ENCODE results near the gene S1PR3.

Gene S1PR3

GRCh38 chr9:89025553-89025952 is 34.3 kb downstream of the S1PR3 start:
- no peak for ATAC-seq
- Mint-ChIP-seq H3K27ac (no peak overlapping the region), H3K36me3 (no peaks in the 10 kb centered on the region), H3K9me3 (peaks cover 6% of the 10 kb centered on the region), H3K4me1 (no peaks in the 10 kb centered on the region), H3K4me3 (no peak overlapping the region)
- DNase-seq (ENCODE audit: low spot score in 2 of 2), result no peak

- Mint-ChIP-seq H3K27ac (no peak overlapping the region), H3K9me3 (peaks cover 6% of the 10 kb centered on the region), H3K4me1 (no peaks in the 10 kb centered on the region), H3K4me3 (no peak overlapping the region), H3K36me3 (no peaks in the 10 kb centered on the region)
- ATAC-seq, result no peak
- DNase-seq (ENCODE audit: low spot score in 2 of 2), result no peak
These were observed 35.6 kb downstream of the S1PR3 start for GRCh38 chr9:89026876-89027275.

GRCh38 chr9:89029788-89030187 is 38.5 kb downstream of the S1PR3 start:
- Mint-ChIP-seq H3K4me1 (no peaks in the 10 kb centered on the region), H3K9me3 (peaks cover 6% of the 10 kb centered on the region), H3K27ac (no peak overlapping the region), H3K36me3 (no peaks in the 10 kb centered on the region), H3K4me3 (no peak overlapping the region)
- ATAC-seq (no peak), DNase-seq (ENCODE audit: low spot score in 2 of 2) (no peak)

- H3K27ac Mint-ChIP-seq, result no peak overlapping the region
- H3K4me3 Mint-ChIP-seq, result no peak overlapping the region
- no peaks in the 10 kb centered on the region for H3K36me3 Mint-ChIP-seq
- no peaks in the 10 kb centered on the region for H3K4me1 Mint-ChIP-seq
- DNase-seq (ENCODE audit: low spot score in 2 of 2), result no peak
- H3K9me3 Mint-ChIP-seq, result peaks cover 6% of the 10 kb centered on the region
- no peak for ATAC-seq
These were observed 40.9 kb downstream of the S1PR3 start for GRCh38 chr9:89032173-89032572.

GRCh38 chr9:89032661-89033060 is 41.4 kb downstream of the S1PR3 start:
- Mint-ChIP-seq H3K4me3 (no peak overlapping the region), H3K27ac (no peak overlapping the region), H3K36me3 (no peaks in the 10 kb centered on the region), H3K4me1 (no peaks in the 10 kb centered on the region), H3K9me3 (peaks cover 6% of the 10 kb centered on the region)
- ATAC-seq (no peak), DNase-seq (ENCODE audit: low spot score in 2 of 2) (no peak)

GRCh38 chr9:89036383-89036782 is 45.1 kb downstream of the S1PR3 start:
- Mint-ChIP-seq H3K36me3 (no peaks in the 10 kb centered on the region), H3K4me3 (no peak overlapping the region), H3K27ac (no peak overlapping the region), H3K9me3 (no peaks in the 10 kb centered on the region), H3K4me1 (no peaks in the 10 kb centered on the region)
- ATAC-seq, result no peak
- DNase-seq (ENCODE audit: low spot score in 2 of 2), result no peak

GRCh38 chr9:89036891-89037290 is 45.6 kb downstream of the S1PR3 start:
- Mint-ChIP-seq H3K4me3 (no peak overlapping the region), H3K27ac (no peak overlapping the region), H3K4me1 (no peaks in the 10 kb centered on the region), H3K36me3 (no peaks in the 10 kb centered on the region), H3K9me3 (no peaks in the 10 kb centered on the region)
- ATAC-seq (no peak), DNase-seq (ENCODE audit: low spot score in 2 of 2) (no peak)

- Mint-ChIP-seq H3K36me3 (no peaks in the 10 kb centered on the region), H3K27ac (no peak overlapping the region), H3K9me3 (no peaks in the 10 kb centered on the region), H3K4me3 (no peak overlapping the region), H3K4me1 (no peaks in the 10 kb centered on the region)
- ATAC-seq (no peak), DNase-seq (ENCODE audit: low spot score in 2 of 2) (no peak)
These were observed 46.1 kb downstream of the S1PR3 start for GRCh38 chr9:89037346-89037745.

GRCh38 chr9:89037891-89038290 is 46.6 kb downstream of the S1PR3 start:
- H3K27ac Mint-ChIP-seq, result no peak overlapping the region
- no peak for DNase-seq (ENCODE audit: low spot score in 2 of 2)

GRCh38 chr9:89038382-89039103 is 47.3 kb downstream of the S1PR3 start:
- Mint-ChIP-seq H3K4me3 (no peak overlapping the region), H3K36me3 (no peaks in the 10 kb centered on the region), H3K4me1 (no peaks in the 10 kb centered on the region), H3K9me3 (no peaks in the 10 kb centered on the region), H3K27ac (no peak overlapping the region)
- ATAC-seq (no peak), DNase-seq (ENCODE audit: low spot score in 2 of 2) (no peak)

More at GRCh38 chr9:89037891-89038290, 46.6 kb downstream of the S1PR3 start:
- H3K36me3 Mint-ChIP-seq, result no peaks in the 10 kb centered on the region
- H3K4me1 Mint-ChIP-seq, result no peaks in the 10 kb centered on the region
- no peak overlapping the region for H3K4me3 Mint-ChIP-seq
- no peak for ATAC-seq
- H3K9me3 Mint-ChIP-seq, result no peaks in the 10 kb centered on the region

GRCh38 chr9:89039104-89039465 is 47.8 kb downstream of the S1PR3 start:
- no peaks in the 10 kb centered on the region for H3K36me3 Mint-ChIP-seq
- no peak overlapping the region for H3K27ac Mint-ChIP-seq
- no peak for DNase-seq (ENCODE audit: low spot score in 2 of 2)
- ATAC-seq, result no peak
- no peaks in the 10 kb centered on the region for H3K9me3 Mint-ChIP-seq
- H3K4me1 Mint-ChIP-seq, result no peaks in the 10 kb centered on the region
- no peak overlapping the region for H3K4me3 Mint-ChIP-seq

GRCh38 chr9:89039664-89040063 is 48.4 kb downstream of the S1PR3 start:
- Mint-ChIP-seq H3K4me1 (no peaks in the 10 kb centered on the region), H3K9me3 (no peaks in the 10 kb centered on the region), H3K27ac (no peak overlapping the region), H3K36me3 (no peaks in the 10 kb centered on the region), H3K4me3 (no peak overlapping the region)
- no peak for ATAC-seq
- DNase-seq (ENCODE audit: low spot score in 2 of 2), result no peak

GRCh38 chr9:89042984-89043383 is 51.7 kb downstream of the S1PR3 start:
- ATAC-seq (no peak), DNase-seq (ENCODE audit: low spot score in 2 of 2) (no peak)
- Mint-ChIP-seq H3K4me1 (no peaks in the 10 kb centered on the region), H3K9me3 (no peaks in the 10 kb centered on the region), H3K27ac (no peak overlapping the region), H3K36me3 (no peaks in the 10 kb centered on the region), H3K4me3 (no peak overlapping the region)

GRCh38 chr9:89044104-89044503 is 52.8 kb downstream of the S1PR3 start:
- no peak for ATAC-seq
- H3K36me3 Mint-ChIP-seq, result no peaks in the 10 kb centered on the region
- no peaks in the 10 kb centered on the region for H3K4me1 Mint-ChIP-seq
- DNase-seq (ENCODE audit: low spot score in 2 of 2), result no peak
- H3K9me3 Mint-ChIP-seq, result no peaks in the 10 kb centered on the region
- H3K4me3 Mint-ChIP-seq, result no peak overlapping the region
- H3K27ac Mint-ChIP-seq, result no peak overlapping the region

GRCh38 chr9:89044881-89045280 is 53.6 kb downstream of the S1PR3 start:
- no peak overlapping the region for H3K4me3 Mint-ChIP-seq

GRCh38 chr9:89046832-89047231 is 55.6 kb downstream of the S1PR3 start:
- Mint-ChIP-seq H3K27ac (no peak overlapping the region), H3K4me1 (no peaks in the 10 kb centered on the region), H3K4me3 (no peak overlapping the region), H3K9me3 (no peaks in the 10 kb centered on the region), H3K36me3 (no peaks in the 10 kb centered on the region)
- ATAC-seq (no peak), DNase-seq (ENCODE audit: low spot score in 2 of 2) (no peak)

More at GRCh38 chr9:89044881-89045280, 53.6 kb downstream of the S1PR3 start:
- Mint-ChIP-seq H3K4me1 (no peaks in the 10 kb centered on the region), H3K9me3 (no peaks in the 10 kb centered on the region), H3K36me3 (no peaks in the 10 kb centered on the region), H3K27ac (no peak overlapping the region)
- DNase-seq (ENCODE audit: low spot score in 2 of 2), result no peak
- ATAC-seq, result no peak

GRCh38 chr9:89047667-89048066 is 56.4 kb downstream of the S1PR3 start:
- Mint-ChIP-seq H3K4me3 (no peak overlapping the region), H3K4me1 (no peaks in the 10 kb centered on the region), H3K27ac (no peak overlapping the region), H3K9me3 (no peaks in the 10 kb centered on the region), H3K36me3 (no peaks in the 10 kb centered on the region)
- no peak for DNase-seq (ENCODE audit: low spot score in 2 of 2)
- no peak for ATAC-seq
